ENCODE measurements around the gene PLXNB1. TPM values are rescaled to one million over a fixed set of nuclear protein-coding genes. Genes with fewer than 3 reads are reported as not detected.
A peak's percentile ranks its signal among the peaks of the same experiment; 100 is the strongest.

Gene PLXNB1
- total and polyA plus RNA-seq, 12 donors: 27.7 to 135 (median 32.4) TPM

DNA sequence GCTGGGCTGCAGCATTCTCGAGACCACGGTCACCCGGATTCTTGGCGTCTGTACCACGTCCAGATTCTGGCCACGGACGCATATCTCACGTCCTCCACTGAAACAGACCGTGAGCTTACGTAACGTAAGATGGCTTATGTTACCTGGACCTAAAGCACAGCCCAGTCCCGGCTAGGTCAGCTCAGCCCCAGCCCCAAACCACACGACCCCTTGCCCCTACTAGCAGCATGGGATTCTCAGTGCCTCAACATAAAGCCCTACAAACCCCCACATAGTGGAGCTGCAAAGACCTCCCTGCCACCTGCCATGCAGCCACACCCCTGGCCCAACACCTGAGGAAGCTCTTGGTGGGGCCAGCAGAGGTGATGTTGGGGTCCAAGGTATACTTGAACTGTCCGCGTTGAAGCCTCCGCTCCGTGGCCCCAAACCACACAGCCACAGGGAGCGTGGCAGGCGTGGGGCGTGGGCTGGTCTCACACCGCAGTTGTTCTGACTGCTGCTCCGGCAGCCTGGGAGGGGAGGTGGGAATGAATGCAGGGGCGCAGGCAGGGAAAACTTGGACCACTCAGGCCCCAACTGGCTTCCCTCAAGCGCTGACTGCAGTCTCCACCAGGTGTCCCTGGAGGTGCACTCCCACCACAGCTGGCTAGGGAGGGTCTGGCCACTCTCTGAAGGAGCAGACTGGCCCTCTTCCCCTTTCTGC is 14.5 kb downstream of the PLXNB1 start:
- intact Hi-C loops (cut with DNase I): no loop called here
- DNase-seq (no peak), ATAC-seq (no peak)
- Histone ChIP-seq H3K36me3 (peaks cover 0 to 87% (median 33%) of the 10 kb centered on the region in 9 donors), H3K4me3 (no peak overlapping the region), H3K27ac (no peak overlapping the region), H3K4me1 (no peaks in the 10 kb centered on the region), H3K9me3 (no peaks in the 10 kb centered on the region), H3K27me3 (no peaks in the 10 kb centered on the region)
- WGBS, 2 donors: 93 to 94% methylated on average over 24 of the region's 24 CpGs
- TF ChIP-seq CTCF (IDR thresholded peaks at IDR 0.05): no peak

DNA sequence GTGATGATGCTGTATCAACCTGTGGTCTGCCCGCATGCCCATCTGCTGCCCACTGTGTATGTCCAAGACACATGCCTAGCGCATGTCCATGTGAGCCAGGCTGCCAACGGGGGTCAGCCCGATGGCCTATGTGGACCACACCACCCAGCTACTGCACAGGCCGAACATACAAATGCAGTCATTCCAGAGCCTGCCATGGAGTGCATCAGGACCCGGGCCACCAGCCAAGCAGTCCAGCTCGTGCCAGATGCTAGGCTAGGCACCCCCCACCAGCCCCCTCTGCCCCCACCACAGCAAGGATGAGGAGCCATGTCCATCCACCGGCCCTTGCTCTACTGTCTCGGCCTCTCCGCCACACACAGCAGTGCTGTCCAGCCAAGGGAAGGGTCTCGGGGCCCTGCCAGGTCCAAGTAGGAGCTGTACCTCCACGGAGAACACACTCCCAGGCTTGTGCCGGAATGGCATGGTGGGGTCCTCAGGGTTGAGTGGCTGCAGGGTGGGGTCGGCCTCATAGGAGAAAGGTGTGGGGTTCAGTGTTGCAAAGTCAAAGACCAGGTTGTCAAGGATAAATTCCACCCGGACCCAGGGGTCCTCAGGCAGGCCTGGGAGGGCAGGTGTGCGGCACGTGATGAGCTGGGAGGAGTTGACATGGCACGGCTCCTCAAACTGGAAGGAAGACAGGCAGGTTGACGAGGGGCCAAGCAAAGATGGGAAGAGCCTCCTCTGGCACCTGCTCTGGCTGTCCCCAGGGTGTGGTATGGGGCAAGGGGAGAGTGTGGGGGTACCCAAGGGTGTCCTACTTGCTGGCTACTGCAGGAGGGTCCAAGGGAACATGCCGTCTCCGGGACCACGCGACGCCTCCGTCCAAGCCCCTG is 15.3 kb downstream of the PLXNB1 start:
- intact Hi-C loops (cut with DNase I): no loop called here
- H3K4me3 ChIP-seq: no peak overlapping the region
- ATAC-seq (peak in 1 of 8 donors; percentile 18), DNase-seq (no peak)
- H3K27ac ChIP-seq: no peak overlapping the region
- WGBS, 2 donors: 87 to 88% methylated on average over 25 of the region's 25 CpGs
- no peaks in the 10 kb centered on the region for H3K27me3 ChIP-seq
- peaks cover 0 to 95% (median 37%) of the 10 kb centered on the region in 9 donors for H3K36me3 ChIP-seq
- no peaks in the 10 kb centered on the region for H3K4me1 ChIP-seq
- H3K9me3 ChIP-seq: no peaks in the 10 kb centered on the region
- TF ChIP-seq CTCF (IDR thresholded peaks at IDR 0.05): no peak

DNA sequence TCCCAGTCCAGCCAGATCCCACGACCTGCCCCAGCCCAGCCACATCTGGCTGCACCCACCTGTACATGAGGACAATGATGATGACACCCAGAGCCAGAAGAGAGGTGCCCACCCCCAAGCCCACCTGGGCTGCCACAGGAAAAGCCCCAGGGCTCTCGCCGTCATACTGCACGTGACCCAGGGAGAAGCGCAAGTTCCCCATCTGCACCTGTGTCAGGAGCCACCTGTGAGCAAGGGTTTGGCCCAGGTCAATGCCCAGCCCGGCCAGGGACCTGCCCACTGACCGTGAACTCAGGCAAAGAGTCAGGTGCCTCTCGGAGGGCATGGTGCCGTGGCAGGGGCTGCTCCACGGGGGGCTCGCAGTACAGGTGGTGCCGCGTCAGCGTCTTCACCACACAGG is 16.3 kb downstream of the PLXNB1 start:
- intact Hi-C loops (cut with DNase I): no loop called here
- Histone ChIP-seq H3K9me3 (no peaks in the 10 kb centered on the region), H3K27me3 (no peaks in the 10 kb centered on the region), H3K4me1 (no peaks in the 10 kb centered on the region), H3K4me3 (no peak overlapping the region), H3K36me3 (peaks cover 0 to 100% (median 41%) of the 10 kb centered on the region in 9 donors), H3K27ac (no peak overlapping the region)
- no peak for TF ChIP-seq CTCF (IDR thresholded peaks at IDR 0.05)
- no peak for DNase-seq
- WGBS, 2 donors: 91 to 94% methylated on average over 14 of the region's 14 CpGs
- no peak for ATAC-seq

DNA sequence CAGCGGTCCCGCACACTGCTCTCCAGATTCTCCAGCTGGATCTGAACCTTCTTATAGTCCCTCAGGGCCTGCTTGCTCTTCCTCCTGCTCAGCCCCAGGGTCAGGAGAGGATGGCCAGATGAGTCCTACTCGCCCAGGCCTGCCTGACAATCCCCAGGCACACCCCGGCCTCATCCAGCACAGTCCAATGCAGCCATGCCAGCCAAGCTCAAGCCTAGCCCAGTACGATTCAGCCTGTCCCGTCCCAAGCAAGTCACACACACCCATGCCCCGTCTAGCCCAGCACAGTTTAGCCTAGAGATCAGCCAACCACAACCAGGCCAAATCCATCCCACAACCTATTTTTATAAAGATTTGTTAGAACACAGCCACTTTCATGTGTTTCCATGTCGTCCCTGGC is 16.8 kb downstream of the PLXNB1 start:
- Histone ChIP-seq H3K27ac (no peak overlapping the region), H3K4me1 (no peaks in the 10 kb centered on the region), H3K9me3 (no peaks in the 10 kb centered on the region), H3K27me3 (no peaks in the 10 kb centered on the region), H3K4me3 (no peak overlapping the region), H3K36me3 (peaks cover 0 to 100% (median 40%) of the 10 kb centered on the region in 9 donors)
- ATAC-seq (no peak), DNase-seq (no peak)
- intact Hi-C loops (cut with DNase I): no loop called here
- TF ChIP-seq CTCF (IDR thresholded peaks at IDR 0.05): no peak
- WGBS, 2 donors: 91 to 93% methylated on average over 8 of the region's 8 CpGs

Data from heart right ventricle (tissue), 16 donors.